Mesenteric fat pad (tissue), 1 donor: ENCODE measurements around the gene SLC6A9. TPM values are rescaled to one million over a fixed set of nuclear protein-coding genes. Genes with fewer than 3 reads are reported as not detected.

ENCODE experiments used
- DNase-seq: peaks from one replicate; pipeline ENCODE4 v3.0.0-alpha.2; 2020; ENCODE audit warnings: low spot score
- total RNA-seq: library from RNA; stranded (reverse); fragmentation: NEBNext Ultra II Directional; extraction: Animal tissue kit (Norgen Biotek cat#: 25700); gene quantifications from one replicate; pipeline ENCODE4 v1.2.1, GENCODE V29; 2021
- donor health status: DM: yes; HTN: yes; CAD: no.

SLC6A9 gene
- total RNA-seq, 1 donor from 2014 or later, result 2.2 TPM

DNA sequence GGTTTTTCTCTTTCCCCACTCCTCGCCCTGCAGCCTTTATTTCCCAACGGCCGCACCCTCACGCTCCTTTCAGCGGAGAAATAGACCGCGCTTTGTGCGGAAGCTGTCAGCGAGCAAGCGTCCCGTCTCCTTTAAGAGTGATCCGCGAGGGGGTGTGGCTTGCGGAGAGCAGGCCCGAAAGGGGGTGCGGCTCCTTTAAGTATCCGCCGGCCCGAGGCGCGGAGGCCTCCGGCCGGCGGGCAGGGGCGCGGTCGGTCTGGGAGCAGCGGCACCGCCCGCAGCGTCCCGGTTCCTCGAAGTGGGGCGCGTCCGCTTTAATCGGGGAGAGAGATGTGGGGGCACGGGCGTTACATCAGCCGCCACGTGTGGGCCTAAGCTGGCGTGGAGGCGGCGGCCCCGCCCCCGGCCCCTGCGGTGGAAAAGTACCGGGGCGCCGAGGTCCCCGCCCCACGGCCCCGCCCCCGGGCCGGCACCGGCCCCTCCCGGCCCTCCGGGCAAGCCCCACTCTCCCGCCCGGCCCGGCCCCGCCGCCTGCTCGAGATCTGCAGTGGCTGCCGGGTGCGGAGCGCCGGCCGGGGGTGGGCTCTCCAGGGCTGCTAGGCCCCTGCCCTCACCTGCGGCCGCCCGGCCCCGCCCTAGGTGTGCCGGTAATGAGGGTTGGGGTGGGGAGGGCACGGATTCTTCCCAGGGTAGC lies 1.2 kb downstream of the SLC6A9 start:
- peak; percentile 95 for DNase-seq

- no peak for DNase-seq
These were observed 1.9 kb downstream of the SLC6A9 start for GRCh38 chr1:44029260-44029910.

DNA sequence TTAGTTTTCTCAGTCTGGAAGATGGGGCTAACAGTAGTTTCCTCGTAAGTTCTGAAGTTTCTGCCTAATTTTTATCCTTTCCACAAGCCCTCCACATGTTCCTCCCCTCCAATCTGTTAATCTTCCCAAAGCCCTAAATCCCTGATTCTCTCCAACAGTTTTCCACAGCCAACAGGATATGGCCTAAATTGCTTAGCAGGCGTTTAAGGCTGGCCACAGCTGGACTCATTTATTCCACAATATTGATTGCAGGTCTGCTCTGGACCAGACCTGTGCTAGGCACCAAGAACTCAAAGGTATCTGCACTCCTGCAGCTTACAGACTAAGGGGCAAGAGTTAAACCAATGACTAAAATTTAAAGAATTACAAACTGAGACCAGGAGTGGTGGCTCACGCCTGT lies 3.9 kb downstream of the SLC6A9 start:
- DNase-seq, result no peak

- no peak for DNase-seq
These were observed 5.4 kb downstream of the SLC6A9 start for GRCh38 chr1:44025816-44026215.

DNA sequence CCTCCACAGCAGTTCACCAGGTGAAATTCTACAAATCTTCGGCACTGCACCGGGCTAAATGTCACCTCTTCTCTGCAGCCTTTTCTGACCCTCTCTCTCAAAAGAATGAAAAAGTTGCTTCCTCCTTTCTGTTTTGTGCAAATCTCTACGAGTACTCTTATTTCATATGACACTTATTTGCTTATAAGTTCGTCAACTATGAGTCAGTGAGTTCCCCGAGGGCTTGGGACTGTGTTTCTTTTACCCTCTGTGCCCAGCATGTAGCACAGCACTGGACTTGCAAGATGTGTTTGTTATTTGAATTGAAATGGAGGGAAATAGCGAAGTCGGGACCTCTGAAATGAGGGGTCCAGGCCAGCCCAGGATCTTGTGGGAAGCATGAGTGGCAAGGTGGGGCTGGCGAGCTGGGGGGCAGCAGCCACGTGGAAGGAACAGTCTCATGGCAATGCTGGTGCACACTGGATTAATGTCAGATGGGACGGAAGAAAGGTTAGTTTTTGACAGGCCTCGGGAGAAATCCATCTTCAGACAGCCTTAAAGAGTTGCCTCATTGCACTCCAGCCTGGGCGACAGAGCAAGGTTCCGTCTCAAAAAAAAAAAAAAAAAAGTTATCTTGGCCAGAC lies 6.2 kb downstream of the SLC6A9 start:
- DNase-seq, result no peak

GRCh38 chr1:44024031-44024902 lies 7.0 kb downstream of the SLC6A9 start:
- DNase-seq, result no peak

DNA sequence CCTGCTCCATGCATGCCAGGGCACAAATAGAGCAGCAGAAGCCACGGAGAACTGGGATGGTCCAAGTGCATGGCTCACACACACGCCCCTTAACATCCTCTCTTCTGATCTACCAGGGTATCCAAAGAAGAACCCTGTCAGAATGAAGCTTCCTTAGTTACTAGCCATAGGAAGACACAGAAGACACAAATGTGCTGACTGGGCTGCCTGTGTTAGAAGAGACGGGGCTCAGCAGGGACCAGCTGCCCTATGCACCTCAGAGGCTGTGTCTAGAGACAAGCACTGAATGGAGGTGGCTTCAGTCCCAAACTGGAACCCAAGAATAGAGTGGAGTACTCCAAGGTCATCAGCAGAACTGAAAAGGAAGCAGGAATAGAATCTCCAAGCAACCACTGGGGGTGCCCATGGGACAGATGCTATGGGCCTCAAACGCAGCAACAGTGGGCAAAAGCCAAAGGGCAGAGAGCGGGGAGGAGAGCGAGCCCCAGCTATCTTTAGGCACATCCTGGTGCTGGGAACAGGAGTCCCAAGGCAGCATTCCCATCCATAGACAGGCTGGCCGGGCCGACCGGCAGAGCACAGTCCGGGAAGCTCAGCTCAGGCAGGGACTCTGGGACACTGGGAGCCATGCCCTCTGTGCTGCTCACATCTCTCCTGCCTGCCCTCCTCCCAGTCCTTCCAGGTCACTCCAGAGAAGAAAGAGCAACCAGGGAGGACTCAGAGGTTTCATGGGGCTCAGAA lies 9.5 kb downstream of the SLC6A9 start:
- no peak for DNase-seq

- DNase-seq, result no peak
These were observed 10.1 kb downstream of the SLC6A9 start for GRCh38 chr1:44021156-44021555.

DNA sequence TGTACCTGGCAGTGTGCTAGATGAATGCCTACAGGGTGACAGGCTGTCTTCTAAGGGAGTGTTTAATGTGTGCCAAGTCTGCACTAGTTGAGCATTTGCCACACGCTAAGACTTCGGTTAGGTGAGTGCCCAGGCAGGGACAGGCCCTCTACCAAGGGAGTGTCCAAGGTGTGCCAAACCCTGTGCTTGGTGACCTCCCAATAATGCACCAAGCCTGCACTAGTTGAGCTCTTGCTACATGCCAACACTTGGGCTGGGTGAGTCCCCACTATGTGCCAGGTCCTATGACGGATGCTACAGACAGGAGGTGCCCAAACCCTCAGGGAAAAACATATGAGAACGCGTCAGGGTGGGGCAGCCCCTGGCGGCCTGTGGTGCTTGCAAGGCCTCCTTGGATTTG lies 10.8 kb downstream of the SLC6A9 start:
- no peak for DNase-seq

GRCh38 chr1:44019466-44019948 lies 11.8 kb downstream of the SLC6A9 start:
- no peak for DNase-seq

GRCh38 chr1:44016890-44017400 lies 14.3 kb downstream of the SLC6A9 start:
- DNase-seq, result no peak

DNA sequence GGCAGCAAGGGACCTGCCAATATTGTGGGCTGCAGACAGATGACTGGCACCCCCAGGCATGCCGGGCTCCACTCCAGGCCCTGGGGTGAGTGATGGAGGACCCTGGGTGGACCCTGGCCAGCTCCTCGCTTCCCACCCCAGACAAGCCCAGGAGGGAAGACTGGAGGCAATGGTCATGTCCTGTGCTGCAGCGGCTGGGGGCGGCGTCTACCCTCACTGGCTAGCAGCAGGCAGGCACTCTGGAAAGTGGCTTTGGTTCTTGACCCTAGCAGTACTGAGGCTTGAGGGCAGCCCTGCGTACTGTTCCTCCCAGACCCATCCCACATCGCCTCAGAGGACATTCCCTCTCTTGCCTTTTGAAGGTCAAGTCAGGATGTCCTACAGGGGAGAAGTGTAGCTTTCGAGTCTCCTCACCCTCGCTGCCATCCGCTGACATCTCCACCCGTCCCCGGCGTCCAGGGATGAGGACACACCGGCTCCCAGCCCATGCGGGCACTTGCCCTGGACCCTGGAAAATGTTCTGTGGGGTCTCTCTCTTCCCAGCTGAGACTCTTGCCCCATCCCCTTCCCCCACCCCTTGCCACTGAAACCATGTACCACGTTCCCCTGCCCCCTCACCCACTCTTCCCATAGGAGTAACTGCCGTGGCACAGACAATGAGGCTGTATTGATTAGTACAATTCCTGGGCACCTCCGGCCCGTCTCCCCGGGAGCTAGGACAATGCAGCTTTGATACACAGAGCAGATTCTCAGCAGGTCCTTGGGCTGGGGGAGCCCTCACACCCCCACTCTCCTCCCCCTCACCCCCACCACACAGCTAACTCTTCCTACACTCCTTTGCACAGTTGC lies 15.0 kb downstream of the SLC6A9 start:
- no peak for DNase-seq

DNA sequence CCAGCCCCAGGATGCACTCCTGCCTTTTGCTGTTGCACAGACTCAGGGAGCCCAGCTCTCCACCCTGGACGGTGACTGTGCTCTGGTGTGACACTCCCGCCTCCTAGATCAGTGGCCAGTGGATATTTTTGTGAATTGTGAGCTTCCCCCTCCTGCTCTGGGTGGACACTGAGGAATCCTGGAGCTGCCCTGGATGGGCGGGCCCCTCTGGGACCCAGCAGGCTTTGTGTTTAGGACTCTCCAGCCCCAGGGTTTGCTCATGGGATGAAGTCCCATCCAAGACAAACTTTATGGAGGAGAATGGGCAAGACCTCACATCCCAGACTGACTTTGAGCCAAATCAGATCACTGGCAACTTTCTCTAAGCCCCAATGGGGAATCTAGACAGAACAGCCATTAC lies 16.1 kb downstream of the SLC6A9 start:
- DNase-seq, result no peak

- no peak for DNase-seq
These were observed 16.7 kb downstream of the SLC6A9 start for GRCh38 chr1:44014365-44015104.

- no peak for DNase-seq
These were observed 17.3 kb downstream of the SLC6A9 start for GRCh38 chr1:44013949-44014348.

- DNase-seq, result no peak
These were observed 18.2 kb downstream of the SLC6A9 start for GRCh38 chr1:44012941-44013609.

DNA sequence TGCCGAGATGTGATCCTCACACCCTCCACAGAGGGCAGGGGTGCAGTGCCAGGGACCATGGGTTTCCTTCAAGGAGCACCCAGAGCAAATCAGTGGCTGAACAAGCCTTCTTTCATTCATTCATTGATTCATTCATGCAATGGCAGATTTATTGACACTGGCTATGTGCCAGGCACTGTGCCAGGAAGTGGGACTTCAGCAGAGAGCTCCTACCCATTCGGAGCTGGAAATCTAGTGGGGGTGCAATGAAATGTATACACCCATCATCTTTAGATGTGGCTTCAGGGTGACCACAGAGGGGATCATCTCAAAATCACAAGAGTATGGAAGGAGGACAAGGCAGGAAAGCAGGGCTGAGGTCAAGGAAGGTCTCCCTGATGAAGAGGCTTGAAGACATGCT lies 18.9 kb downstream of the SLC6A9 start:
- no peak for DNase-seq

- no peak for DNase-seq
These were observed 20.3 kb downstream of the SLC6A9 start for GRCh38 chr1:44010935-44011471.
